Measurements from ENCODE around the gene CPT1C. TPM values are rescaled to one million over a fixed set of nuclear protein-coding genes. Genes with fewer than 3 reads are reported as not detected.
A peak's percentile ranks its signal among the peaks of the same experiment; 100 is the strongest.

CPT1C gene
- total RNA-seq, 1 donor from 2014 or later, result 60.9 TPM

- TF ChIP-seq CTCF (IDR thresholded peaks at IDR 0.05; ENCODE audit: unreplicated experiment), result no peak
- Mint-ChIP-seq H3K4me3 (peak overlapping the region; percentile 89), H3K27me3 (ENCODE audit: low read depth) (no peaks in the 10 kb centered on the region), H3K36me3 (peaks cover 18% of the 10 kb centered on the region), H3K9me3 (no peaks in the 10 kb centered on the region), H3K27ac (peak overlapping the region; percentile 95), H3K4me1 (peaks cover 38% of the 10 kb centered on the region)
- DNase-seq (ENCODE audit: low spot score in 2 of 2, unreplicated experiment in 2 of 2), result peak; percentile 84 to 87
These were observed 26.5 kb upstream of the CPT1C start for GRCh38 chr19:49664171-49665035.

GRCh38 chr19:49665036-49665350, 25.9 kb upstream of the CPT1C start:
- TF ChIP-seq CTCF (IDR thresholded peaks at IDR 0.05; ENCODE audit: unreplicated experiment), result no peak
- Mint-ChIP-seq H3K9me3 (no peaks in the 10 kb centered on the region), H3K36me3 (peaks cover 17% of the 10 kb centered on the region), H3K27ac (peak overlapping the region; percentile 95), H3K4me1 (peaks cover 38% of the 10 kb centered on the region), H3K27me3 (ENCODE audit: low read depth) (no peaks in the 10 kb centered on the region), H3K4me3 (peak overlapping the region; percentile 89)
- no peak for DNase-seq (ENCODE audit: low spot score in 2 of 2, unreplicated experiment in 2 of 2)

GRCh38 chr19:49665351-49666119, 25.4 kb upstream of the CPT1C start, which contains the start of the genes BCL2L12 and IRF3:
Gene BCL2L12 (plus strand): TSS chr19:49665933. CDS start chr19:49666693, 760 bp downstream.
Gene IRF3 (minus strand): TSS chr19:49665857. CDS start chr19:49664838, 1,019 bp downstream.
- Mint-ChIP-seq H3K4me3 (peak within 1 kb of the TSS; percentile 89), H3K4me1 (peaks cover 38% of the 10 kb centered on the region), H3K27ac (peak within 1 kb of the TSS; percentile 95), H3K36me3 (peaks cover 11% of the 10 kb centered on the region), H3K27me3 (ENCODE audit: low read depth) (no peaks in the 10 kb centered on the region), H3K9me3 (no peaks in the 10 kb centered on the region)
- DNase-seq (ENCODE audit: low spot score in 2 of 2, unreplicated experiment in 2 of 2), result peak; percentile 97 to 98
- TF ChIP-seq CTCF (IDR thresholded peaks at IDR 0.05; ENCODE audit: unreplicated experiment), result no peak

GRCh38 chr19:49666120-49666444, 24.8 kb upstream of the CPT1C start:
- peak overlapping the region; percentile 89 for H3K4me3 Mint-ChIP-seq
- TF ChIP-seq CTCF (IDR thresholded peaks at IDR 0.05; ENCODE audit: unreplicated experiment), result no peak
- H3K9me3 Mint-ChIP-seq, result no peaks in the 10 kb centered on the region
- peaks cover 10% of the 10 kb centered on the region for H3K36me3 Mint-ChIP-seq
- DNase-seq (ENCODE audit: low spot score in 2 of 2, unreplicated experiment in 2 of 2), result no peak
- H3K27ac Mint-ChIP-seq, result peak overlapping the region; percentile 95
- peaks cover 38% of the 10 kb centered on the region for H3K4me1 Mint-ChIP-seq
- no peaks in the 10 kb centered on the region for H3K27me3 Mint-ChIP-seq (ENCODE audit: low read depth)

- no peak for TF ChIP-seq CTCF (IDR thresholded peaks at IDR 0.05; ENCODE audit: unreplicated experiment)
- H3K27me3 Mint-ChIP-seq (ENCODE audit: low read depth), result no peaks in the 10 kb centered on the region
- peak overlapping the region; percentile 67 for H3K27ac Mint-ChIP-seq
- no peaks in the 10 kb centered on the region for H3K9me3 Mint-ChIP-seq
- H3K4me3 Mint-ChIP-seq, result peak overlapping the region; percentile 89
- DNase-seq (ENCODE audit: low spot score in 2 of 2, unreplicated experiment in 2 of 2), result no peak
- H3K36me3 Mint-ChIP-seq, result peaks cover 12% of the 10 kb centered on the region
- peaks cover 46% of the 10 kb centered on the region for H3K4me1 Mint-ChIP-seq
These were observed 23.4 kb upstream of the CPT1C start for GRCh38 chr19:49667473-49667872.
